Activated CD8-positive, alpha-beta memory T cell treated with anti-CD3 and anti-CD28 coated beads, Interleukin-2, amount 10 ng/mL, durations not matched to agents 7 days and 5 days (primary cell): ENCODE results near the gene PKMYT1. TPM values are rescaled to one million over a fixed set of nuclear protein-coding genes. Genes with fewer than 3 reads are reported as not detected.

ENCODE experiments used
- ATAC-seq: fragments of 150-1000 bp; cut with Tn5 transposase; one replicate; pipeline ENCODE4 v1.10.0; 2021; ENCODE audit warnings: moderate library complexity
- CTCF ChIA-PET: fragments of 350-600 bp; sonication (Branson Sonifier 250); formaldehyde crosslinking; loops from one replicate; lab custom pipeline; 2021; ENCODE audit warnings: antibody characterized with exemption; lab: Charles Lee
- DNase-seq: peaks from one replicate; pipeline ENCODE4 v3.0.0-alpha.2; 2020
- H3K27ac Mint-ChIP-seq: one replicate; pipeline ENCODE4 v1.8.0; 2021; ENCODE audit warnings: mild to moderate bottlenecking, mixed read lengths
- H3K27me3 Mint-ChIP-seq: one replicate; pipeline ENCODE4 v1.8.0; 2021; ENCODE audit warnings: mixed read lengths
- H3K36me3 Mint-ChIP-seq: one replicate; pipeline ENCODE4 v1.8.0; 2021; ENCODE audit warnings: mild to moderate bottlenecking, mixed read lengths
- H3K4me1 Mint-ChIP-seq: one replicate; pipeline ENCODE4 v1.8.0; 2021; ENCODE audit warnings: mixed read lengths
- H3K4me3 Mint-ChIP-seq: one replicate; pipeline ENCODE4 v1.8.0; 2021; ENCODE audit warnings: mild to moderate bottlenecking, moderate library complexity, mixed read lengths
- H3K9me3 Mint-ChIP-seq: one replicate; pipeline ENCODE4 v1.8.0; 2022; ENCODE audit warnings: low read depth, mixed read lengths
- total RNA-seq, 2 experiments: library from RNA; stranded (reverse); gene quantifications; one replicate each; pipeline ENCODE4 v1.2.3, GENCODE V29; 2021

PKMYT1 gene
- total RNA-seq, 2 experiments from 2014 or later, result 146 to 199 TPM

DNA sequence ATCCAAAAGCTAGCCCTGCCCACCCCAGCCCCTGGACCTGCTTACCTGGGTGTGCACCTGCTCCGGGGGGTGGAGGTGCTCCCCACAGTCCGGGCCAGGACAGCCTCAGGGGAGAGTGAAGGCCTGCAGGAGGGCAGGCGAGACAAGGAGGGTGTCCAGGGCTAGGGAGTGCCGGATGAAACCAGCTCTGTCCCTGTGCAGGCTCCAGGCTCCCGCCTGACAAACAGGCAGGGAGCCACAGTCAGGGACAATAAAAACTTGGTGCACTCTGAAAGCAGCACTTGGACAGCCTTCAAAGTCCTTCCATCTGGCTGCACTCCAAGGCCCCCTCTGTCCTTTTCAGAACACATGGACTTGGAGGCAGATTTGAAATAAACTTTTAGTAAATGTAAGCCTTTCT lies 7.2 kb downstream of the PKMYT1 start:
- Mint-ChIP-seq H3K27ac (no peak overlapping the region), H3K36me3 (peaks cover 26% of the 10 kb centered on the region), H3K4me3 (no peak overlapping the region), H3K9me3 (no peaks in the 10 kb centered on the region), H3K4me1 (peaks cover 29% of the 10 kb centered on the region), H3K27me3 (peaks cover 6% of the 10 kb centered on the region)
- DNase-seq (no peak), ATAC-seq (no peak)
- CTCF ChIA-PET, result interaction anchor here (2.2 kb wide), 1 partner anchor 56 kb away, joined by 10 read pairs; no protein-coding TSS in a partner anchor

DNA sequence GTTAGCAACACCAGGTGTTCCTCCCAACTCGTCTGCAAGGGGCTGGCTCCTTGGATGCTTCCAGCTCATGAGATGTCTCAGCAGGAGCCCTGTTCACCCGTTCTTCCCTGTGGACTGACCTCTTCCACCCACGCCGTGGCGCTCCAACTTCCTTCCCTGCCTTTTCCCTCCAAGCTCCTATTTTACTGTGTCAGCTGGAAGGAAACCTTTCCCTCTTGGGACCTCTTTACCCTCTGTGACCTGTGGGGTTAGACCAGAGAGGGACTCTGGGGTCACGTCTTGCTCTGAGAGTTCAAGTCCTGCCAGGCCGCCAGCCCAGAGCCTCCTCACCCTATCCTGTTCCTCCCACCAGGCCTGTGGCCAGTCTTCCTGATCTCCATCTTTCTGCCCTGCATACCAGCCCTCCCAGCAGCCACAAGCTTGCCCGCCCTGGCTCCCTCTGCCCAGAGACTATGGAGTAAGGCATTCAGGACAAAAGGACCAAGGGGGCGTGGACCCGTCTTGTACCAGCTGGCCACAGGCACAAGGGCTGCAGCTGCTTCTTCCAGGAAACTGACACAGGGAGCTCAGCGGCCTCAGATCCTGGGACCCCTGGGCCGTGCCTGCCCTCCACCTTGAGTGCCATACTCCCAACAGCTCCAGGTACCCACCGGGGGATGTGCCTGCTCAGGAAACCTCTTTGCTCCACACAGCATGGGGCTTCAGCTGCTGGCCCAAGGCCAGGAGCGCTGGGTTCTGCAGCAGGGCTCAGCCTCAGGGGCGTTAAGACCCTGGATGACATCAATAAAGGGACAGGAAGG lies 8.1 kb downstream of the PKMYT1 start:
- ATAC-seq (no peak), DNase-seq (no peak)
- CTCF ChIA-PET, result interaction anchor here (0.8 to 2.2 kb wide), 3 partner anchors 45 to 90 kb away, joined by 3 to 10 read pairs (median 4); partner anchors contain the start of gene FLYWCH2
- Mint-ChIP-seq H3K36me3 (peaks cover 20% of the 10 kb centered on the region), H3K27me3 (peaks cover 9% of the 10 kb centered on the region), H3K27ac (no peak overlapping the region), H3K9me3 (no peaks in the 10 kb centered on the region), H3K4me3 (no peak overlapping the region), H3K4me1 (peaks cover 27% of the 10 kb centered on the region)

DNA sequence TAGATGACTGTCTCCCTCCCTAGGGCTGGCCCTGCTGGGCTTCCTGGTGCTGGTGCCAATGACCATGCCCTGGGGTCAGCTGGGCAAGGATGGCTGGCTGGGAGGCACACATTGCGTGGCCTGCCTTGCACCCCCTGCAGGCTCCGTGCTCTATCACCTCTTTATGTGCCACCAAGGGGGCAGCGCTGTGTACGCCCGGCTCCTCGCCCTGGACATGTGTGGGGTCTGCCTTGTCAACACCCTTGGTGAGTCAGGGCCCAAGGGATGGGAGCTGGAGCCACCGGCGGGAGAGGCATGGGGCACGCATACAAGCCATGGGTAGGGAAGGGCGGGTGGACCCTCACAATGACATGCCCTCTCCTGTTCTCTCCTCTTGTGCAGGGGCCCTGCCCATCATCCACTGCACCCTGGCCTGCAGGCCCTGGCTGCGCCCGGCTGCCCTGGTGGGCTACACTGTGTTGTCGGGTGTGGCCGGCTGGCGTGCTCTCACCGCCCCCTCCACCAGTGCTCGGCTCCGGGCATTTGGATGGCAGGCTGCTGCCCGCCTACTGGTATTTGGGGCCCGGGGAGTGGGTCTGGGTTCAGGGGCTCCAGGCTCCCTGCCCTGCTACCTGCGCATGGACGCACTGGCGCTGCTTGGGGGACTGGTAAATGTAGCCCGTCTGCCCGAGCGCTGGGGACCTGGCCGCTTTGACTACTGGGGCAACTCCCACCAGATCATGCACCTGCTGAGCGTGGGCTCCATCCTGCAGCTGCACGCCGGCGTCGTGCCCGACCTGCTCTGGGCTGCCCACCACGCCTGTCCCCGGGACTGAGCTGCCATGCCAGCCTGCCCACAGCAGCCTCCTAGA lies 8.9 kb downstream of the PKMYT1 start:
- H3K4me3 Mint-ChIP-seq, result peak overlapping the region; percentile 73
- peaks cover 16% of the 10 kb centered on the region for H3K36me3 Mint-ChIP-seq
- CTCF ChIA-PET, result interaction anchor here (1.1 to 2.2 kb wide), 2 partner anchors 44 to 57 kb away, joined by 4 to 10 read pairs; no protein-coding TSS in a partner anchor
- peaks cover 26% of the 10 kb centered on the region for H3K4me1 Mint-ChIP-seq
- ATAC-seq (no peak), DNase-seq (no peak)
- peaks cover 9% of the 10 kb centered on the region for H3K27me3 Mint-ChIP-seq
- no peaks in the 10 kb centered on the region for H3K9me3 Mint-ChIP-seq
- H3K27ac Mint-ChIP-seq, result peak overlapping the region; percentile 60

DNA sequence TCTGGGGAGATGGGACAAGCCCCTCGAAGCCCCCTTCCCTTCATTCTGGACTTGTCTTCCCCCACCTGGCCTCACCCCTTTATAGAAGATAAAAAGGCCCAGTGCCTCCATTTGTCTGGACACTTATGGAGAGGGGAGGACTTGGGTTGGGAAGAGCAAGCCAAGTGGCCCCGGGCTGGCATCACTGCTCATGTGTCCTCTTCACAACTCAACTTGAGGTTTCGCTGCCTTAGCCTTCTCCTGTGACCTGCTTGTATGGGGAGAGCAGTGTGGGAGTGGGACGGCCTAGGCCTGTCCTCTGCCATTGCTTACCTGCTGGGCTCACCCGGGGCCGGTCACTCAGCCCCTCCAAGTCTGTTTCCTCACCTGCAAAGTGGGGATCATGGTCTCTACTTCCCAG lies 9.7 kb downstream of the PKMYT1 start:
- Mint-ChIP-seq H3K27me3 (peaks cover 11% of the 10 kb centered on the region), H3K4me1 (peaks cover 32% of the 10 kb centered on the region), H3K9me3 (no peaks in the 10 kb centered on the region), H3K27ac (peak overlapping the region; percentile 60), H3K36me3 (peaks cover 15% of the 10 kb centered on the region), H3K4me3 (peak overlapping the region; percentile 73)
- CTCF ChIA-PET, result interaction anchor here (0.5 to 2.0 kb wide), 14 partner anchors 9 to 363 kb away, joined by 3 to 28 read pairs (median 3); partner anchors contain the start of genes PKMYT1 and TNFRSF12A
- ATAC-seq, result no peak
- no peak for DNase-seq

DNA sequence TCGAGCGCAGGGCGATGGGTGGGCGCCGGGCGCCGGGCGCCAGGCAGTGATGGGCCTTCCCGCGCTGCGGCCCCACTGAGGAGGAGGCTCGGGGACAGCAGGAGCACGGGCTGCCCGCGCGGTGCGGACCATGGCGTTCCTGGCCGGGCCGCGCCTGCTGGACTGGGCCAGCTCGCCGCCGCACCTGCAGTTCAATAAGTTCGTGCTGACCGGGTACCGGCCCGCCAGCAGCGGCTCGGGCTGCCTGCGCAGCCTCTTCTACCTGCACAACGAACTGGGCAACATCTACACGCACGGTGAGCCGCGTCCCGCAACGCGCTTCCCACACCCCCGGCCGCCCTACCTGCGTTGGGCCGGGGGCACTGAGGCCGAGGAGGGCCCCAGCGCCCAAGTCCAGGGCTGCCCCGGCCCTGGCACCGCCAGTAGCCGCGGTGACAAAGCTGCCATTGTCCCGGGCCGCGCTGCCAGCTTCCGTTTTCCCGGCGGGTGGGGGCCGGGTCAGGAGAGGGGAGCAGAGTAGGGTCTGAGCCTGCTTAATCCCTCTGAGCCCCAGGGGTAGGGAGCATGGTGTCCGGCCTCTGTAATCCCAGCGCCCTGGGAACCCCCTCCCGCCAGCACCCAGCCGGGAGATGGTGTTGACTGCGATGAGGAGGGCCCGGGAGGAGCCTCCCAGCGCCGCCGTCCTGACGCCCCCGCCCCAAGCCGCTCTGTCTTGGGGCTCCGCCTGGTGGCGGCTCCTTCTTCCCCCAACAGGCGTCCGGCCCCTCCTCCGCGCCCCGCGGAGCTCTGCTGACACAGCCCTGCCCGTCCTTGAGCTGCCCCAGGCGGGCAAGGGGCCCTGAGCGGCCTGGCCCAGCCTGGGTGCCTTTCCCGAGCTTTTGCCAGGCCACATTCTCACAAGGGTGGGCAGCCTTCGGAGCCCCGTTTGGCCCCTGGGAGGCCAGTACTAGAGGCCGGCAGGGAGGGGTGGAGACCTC lies 10.4 kb downstream of the PKMYT1 start:
- no peaks in the 10 kb centered on the region for H3K9me3 Mint-ChIP-seq
- H3K27ac Mint-ChIP-seq, result peak overlapping the region; percentile 77
- peaks cover 36% of the 10 kb centered on the region for H3K4me1 Mint-ChIP-seq
- peak; percentile 71 for ATAC-seq
- DNase-seq, result peak; percentile 91
- peaks cover 15% of the 10 kb centered on the region for H3K36me3 Mint-ChIP-seq
- peaks cover 15% of the 10 kb centered on the region for H3K27me3 Mint-ChIP-seq
- H3K4me3 Mint-ChIP-seq, result peak overlapping the region; percentile 73
- CTCF ChIA-PET, result interaction anchor here (0.5 to 2.0 kb wide), 19 partner anchors 8 to 363 kb away, joined by 3 to 28 read pairs (median 3); partner anchors contain the start of genes PKMYT1 and TNFRSF12A

DNA sequence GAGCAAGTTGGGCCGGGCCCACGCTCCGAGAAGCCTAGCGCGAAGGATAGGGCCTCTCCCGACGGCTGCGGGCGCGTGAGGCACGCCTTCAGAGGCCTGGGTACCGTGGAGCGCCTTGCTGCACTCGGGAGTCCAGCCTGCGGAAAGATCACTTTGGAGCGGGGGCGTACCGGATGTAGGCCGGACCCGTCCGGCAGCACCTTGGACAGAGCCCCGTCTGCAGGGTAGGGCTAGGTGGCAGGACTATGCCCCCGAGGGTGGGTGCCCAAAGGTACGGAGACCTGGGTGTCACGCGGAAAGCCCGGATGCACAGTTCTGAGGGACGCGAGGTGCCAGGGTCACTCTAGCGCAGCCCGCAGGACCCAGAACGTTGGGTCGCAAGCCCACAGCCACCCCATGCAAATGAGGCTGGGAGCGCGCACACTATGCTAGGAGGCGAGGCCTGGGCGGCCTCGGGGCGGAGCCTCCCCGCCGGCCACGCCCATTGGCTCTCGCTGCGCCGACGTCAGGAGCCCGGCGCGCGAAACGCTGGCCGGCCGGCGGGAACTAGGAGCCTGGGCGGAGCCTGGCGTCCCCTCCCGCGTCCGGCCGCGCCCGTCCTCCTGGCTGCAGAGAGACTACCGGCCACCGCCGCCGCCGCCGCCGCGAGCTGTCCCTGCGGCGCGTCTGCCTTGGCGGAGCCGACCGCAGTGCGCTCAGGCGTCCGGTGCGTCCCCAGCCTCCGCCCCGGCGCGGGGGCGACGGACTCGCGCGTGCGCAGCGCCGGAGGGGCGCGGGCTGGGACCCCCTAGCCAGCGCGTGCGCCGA lies 11.3 kb downstream of the PKMYT1 start, which contains the start of gene PAQR4:
Gene PAQR4 (plus strand): TSS at position 611 of the 807 bp plus-strand sequence. CDS start 327 bp downstream, outside the sequence.
- DNase-seq, result peak; percentile 89
- H3K36me3 Mint-ChIP-seq, result peaks cover 13% of the 10 kb centered on the region
- ATAC-seq, result peak; percentile 75
- H3K4me1 Mint-ChIP-seq, result peaks cover 38% of the 10 kb centered on the region
- peaks cover 18% of the 10 kb centered on the region for H3K27me3 Mint-ChIP-seq
- no peaks in the 10 kb centered on the region for H3K9me3 Mint-ChIP-seq
- CTCF ChIA-PET, result interaction anchor here (0.7 to 2.0 kb wide), 13 partner anchors 7 to 190 kb away, joined by 3 to 28 read pairs (median 4); partner anchors contain the start of gene PKMYT1
- H3K27ac Mint-ChIP-seq, result peak within 1 kb of the TSS; percentile 77
- H3K4me3 Mint-ChIP-seq, result peak within 1 kb of the TSS; percentile 73

DNA sequence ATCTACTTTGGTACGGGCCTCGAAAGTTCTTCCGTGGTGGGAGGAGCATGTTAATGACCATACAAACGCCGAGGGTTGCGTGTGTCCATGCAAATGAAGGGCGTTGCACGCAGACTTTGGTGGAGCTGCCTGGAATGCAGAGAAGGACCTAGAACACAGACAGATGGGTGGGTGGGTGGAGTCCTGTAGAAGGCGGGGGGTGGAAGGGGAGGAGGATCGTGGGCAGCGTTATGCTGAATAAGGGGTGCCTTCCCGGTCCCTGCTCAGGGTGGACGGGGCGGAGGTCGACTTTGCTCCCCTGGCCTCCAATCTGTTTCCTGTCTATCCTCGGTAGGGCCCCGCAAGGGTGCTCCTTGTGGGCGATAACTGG lies 11.9 kb downstream of the PKMYT1 start:
- H3K27me3 Mint-ChIP-seq, result peaks cover 23% of the 10 kb centered on the region
- CTCF ChIA-PET, result interaction anchor here (0.6 to 2.0 kb wide), 4 partner anchors 9 to 378 kb away, joined by 3 to 8 read pairs (median 4); no protein-coding TSS in a partner anchor
- no peak for ATAC-seq
- peak overlapping the region; percentile 71 for H3K4me3 Mint-ChIP-seq
- no peak for DNase-seq
- H3K36me3 Mint-ChIP-seq, result peaks cover 12% of the 10 kb centered on the region
- peaks cover 40% of the 10 kb centered on the region for H3K4me1 Mint-ChIP-seq
- H3K27ac Mint-ChIP-seq, result peak overlapping the region; percentile 76
- no peaks in the 10 kb centered on the region for H3K9me3 Mint-ChIP-seq

DNA sequence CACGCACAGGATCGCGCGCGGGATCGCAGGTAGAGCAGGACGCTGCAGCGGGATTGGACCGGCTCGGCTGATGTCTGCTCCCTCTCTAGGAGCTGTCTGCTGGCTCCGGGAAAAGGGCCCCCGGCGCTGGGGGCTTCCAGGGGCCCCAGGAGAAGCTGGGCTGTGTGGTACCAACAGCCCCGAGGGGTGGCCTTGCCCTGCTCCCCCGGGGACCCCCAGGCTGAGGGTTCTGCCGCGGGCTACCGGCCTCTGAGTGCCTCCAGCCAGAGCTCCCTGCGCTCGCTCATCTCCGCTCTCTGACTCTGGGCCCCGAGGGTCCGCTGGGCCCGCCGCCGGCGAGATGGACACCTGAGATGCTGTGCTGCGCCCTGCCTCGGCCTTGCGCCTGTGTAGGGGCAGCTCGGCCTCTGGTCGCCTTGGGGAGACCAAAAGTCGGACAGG lies 12.5 kb downstream of the PKMYT1 start:
- H3K27me3 Mint-ChIP-seq, result peaks cover 25% of the 10 kb centered on the region
- H3K36me3 Mint-ChIP-seq, result peaks cover 10% of the 10 kb centered on the region
- CTCF ChIA-PET, result interaction anchor here (0.6 to 2.0 kb wide), 8 partner anchors 10 to 377 kb away, joined by 3 to 8 read pairs (median 3); no protein-coding TSS in a partner anchor
- H3K9me3 Mint-ChIP-seq, result no peaks in the 10 kb centered on the region
- no peak overlapping the region for H3K27ac Mint-ChIP-seq
- ATAC-seq (no peak), DNase-seq (no peak)
- peaks cover 40% of the 10 kb centered on the region for H3K4me1 Mint-ChIP-seq
- no peak overlapping the region for H3K4me3 Mint-ChIP-seq

DNA sequence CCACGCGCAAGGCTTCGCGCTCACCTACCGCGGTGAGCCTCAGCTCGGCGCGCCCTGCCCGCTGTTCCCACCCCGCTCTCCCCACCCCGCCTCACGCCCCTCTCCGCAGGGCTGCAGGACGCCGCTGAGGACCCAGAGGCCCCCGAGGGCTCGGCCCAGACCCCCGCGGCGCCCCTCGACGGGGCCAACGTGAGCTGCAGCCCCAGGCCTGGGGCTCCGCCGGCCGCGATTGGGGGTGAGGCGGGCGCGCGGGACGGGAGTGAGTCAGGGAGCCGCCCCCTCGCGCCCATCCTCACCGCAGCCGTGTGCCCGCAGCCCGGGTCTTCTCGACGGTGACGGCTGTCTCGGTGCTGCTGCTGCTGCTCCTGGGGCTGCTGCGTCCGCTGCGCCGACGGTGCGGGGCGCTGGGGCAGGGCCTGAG lies 13.0 kb downstream of the PKMYT1 start:
- H3K4me1 Mint-ChIP-seq, result peaks cover 40% of the 10 kb centered on the region
- no peak for ATAC-seq
- no peak overlapping the region for H3K4me3 Mint-ChIP-seq
- no peaks in the 10 kb centered on the region for H3K9me3 Mint-ChIP-seq
- H3K36me3 Mint-ChIP-seq, result peaks cover 8% of the 10 kb centered on the region
- CTCF ChIA-PET, result interaction anchor here (1.0 to 2.0 kb wide), 7 partner anchors 11 to 61 kb away, joined by 3 to 8 read pairs (median 3); no protein-coding TSS in a partner anchor
- H3K27me3 Mint-ChIP-seq, result peaks cover 29% of the 10 kb centered on the region
- no peak for DNase-seq
- no peak overlapping the region for H3K27ac Mint-ChIP-seq

DNA sequence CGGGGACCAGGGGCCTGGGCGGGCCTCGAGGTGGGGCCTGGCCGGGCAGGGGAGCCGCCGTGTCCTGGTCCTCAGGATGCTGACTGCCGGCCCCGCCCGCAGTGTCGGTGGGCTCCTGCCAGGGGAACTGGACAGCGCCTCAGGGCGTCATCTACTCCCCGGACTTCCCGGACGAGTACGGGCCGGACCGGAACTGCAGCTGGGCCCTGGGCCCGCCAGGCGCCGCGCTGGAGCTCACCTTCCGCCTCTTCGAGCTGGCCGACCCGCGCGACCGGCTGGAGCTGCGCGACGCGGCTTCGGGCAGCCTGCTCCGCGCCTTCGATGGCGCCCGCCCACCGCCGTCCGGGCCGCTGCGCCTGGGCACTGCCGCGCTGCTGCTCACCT lies 13.4 kb downstream of the PKMYT1 start:
- CTCF ChIA-PET, result interaction anchor here (1.0 to 2.0 kb wide), 6 partner anchors 11 to 62 kb away, joined by 3 to 8 read pairs (median 4); no protein-coding TSS in a partner anchor
- H3K27me3 Mint-ChIP-seq, result peaks cover 33% of the 10 kb centered on the region
- no peak overlapping the region for H3K4me3 Mint-ChIP-seq
- H3K27ac Mint-ChIP-seq, result no peak overlapping the region
- DNase-seq (no peak), ATAC-seq (no peak)
- peaks cover 4% of the 10 kb centered on the region for H3K36me3 Mint-ChIP-seq
- H3K4me1 Mint-ChIP-seq, result peaks cover 36% of the 10 kb centered on the region
- H3K9me3 Mint-ChIP-seq, result no peaks in the 10 kb centered on the region
